ENCODE results near the gene COG3. TPM values are rescaled to one million over a fixed set of nuclear protein-coding genes. Genes with fewer than 3 reads are reported as not detected.

Gene COG3
- total and polyA plus RNA-seq, 4 donors = 22.8 to 113 (median 38.2) TPM

GRCh38 chr13:45534604-45535003 lies 69.9 kb downstream of the COG3 start:
- DNase-seq (ENCODE audit: low spot score) = no peak
- no peak for TF ChIP-seq RAD21 (IDR thresholded peaks at IDR 0.05)
- no peak for TF ChIP-seq GABPA (IDR thresholded peaks at IDR 0.05 in 1 of 2, conservative IDR thresholded peaks at IDR 0.05 in 1 of 2)
- no peak for TF ChIP-seq RXRA (IDR thresholded peaks at IDR 0.05)
- no peak for TF ChIP-seq FOXA1 (IDR thresholded peaks at IDR 0.05)
- no peak for TF ChIP-seq JUND (IDR thresholded peaks at IDR 0.05)
- no peak for TF ChIP-seq FOXA2 (IDR thresholded peaks at IDR 0.05)
- no peak for TF ChIP-seq HNF4A (conservative IDR thresholded peaks at IDR 0.05)
- TF ChIP-seq SP1 (IDR thresholded peaks at IDR 0.05) = no peak
- TF ChIP-seq, protein P1, sequence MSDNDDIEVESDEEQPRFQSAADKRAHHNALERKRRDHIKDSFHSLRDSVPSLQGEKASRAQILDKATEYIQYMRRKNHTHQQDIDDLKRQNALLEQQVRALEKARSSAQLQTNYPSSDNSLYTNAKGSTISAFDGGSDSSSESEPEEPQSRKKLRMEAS (IDR thresholded peaks at IDR 0.05) = no peak
- TF ChIP-seq, protein P2, sequence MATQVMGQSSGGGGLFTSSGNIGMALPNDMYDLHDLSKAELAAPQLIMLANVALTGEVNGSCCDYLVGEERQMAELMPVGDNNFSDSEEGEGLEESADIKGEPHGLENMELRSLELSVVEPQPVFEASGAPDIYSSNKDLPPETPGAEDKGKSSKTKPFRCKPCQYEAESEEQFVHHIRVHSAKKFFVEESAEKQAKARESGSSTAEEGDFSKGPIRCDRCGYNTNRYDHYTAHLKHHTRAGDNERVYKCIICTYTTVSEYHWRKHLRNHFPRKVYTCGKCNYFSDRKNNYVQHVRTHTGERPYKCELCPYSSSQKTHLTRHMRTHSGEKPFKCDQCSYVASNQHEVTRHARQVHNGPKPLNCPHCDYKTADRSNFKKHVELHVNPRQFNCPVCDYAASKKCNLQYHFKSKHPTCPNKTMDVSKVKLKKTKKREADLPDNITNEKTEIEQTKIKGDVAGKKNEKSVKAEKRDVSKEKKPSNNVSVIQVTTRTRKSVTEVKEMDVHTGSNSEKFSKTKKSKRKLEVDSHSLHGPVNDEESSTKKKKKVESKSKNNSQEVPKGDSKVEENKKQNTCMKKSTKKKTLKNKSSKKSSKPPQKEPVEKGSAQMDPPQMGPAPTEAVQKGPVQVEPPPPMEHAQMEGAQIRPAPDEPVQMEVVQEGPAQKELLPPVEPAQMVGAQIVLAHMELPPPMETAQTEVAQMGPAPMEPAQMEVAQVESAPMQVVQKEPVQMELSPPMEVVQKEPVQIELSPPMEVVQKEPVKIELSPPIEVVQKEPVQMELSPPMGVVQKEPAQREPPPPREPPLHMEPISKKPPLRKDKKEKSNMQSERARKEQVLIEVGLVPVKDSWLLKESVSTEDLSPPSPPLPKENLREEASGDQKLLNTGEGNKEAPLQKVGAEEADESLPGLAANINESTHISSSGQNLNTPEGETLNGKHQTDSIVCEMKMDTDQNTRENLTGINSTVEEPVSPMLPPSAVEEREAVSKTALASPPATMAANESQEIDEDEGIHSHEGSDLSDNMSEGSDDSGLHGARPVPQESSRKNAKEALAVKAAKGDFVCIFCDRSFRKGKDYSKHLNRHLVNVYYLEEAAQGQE (IDR thresholded peaks at IDR 0.05) = no peak
- TF ChIP-seq NR2F2 (IDR thresholded peaks at IDR 0.05) = no peak
- TF ChIP-seq, protein P3, sequence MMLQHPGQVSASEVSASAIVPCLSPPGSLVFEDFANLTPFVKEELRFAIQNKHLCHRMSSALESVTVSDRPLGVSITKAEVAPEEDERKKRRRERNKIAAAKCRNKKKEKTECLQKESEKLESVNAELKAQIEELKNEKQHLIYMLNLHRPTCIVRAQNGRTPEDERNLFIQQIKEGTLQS (IDR thresholded peaks at IDR 0.05) = no peak
- TF ChIP-seq EGR1 (IDR thresholded peaks at IDR 0.05; ENCODE audit: low read depth in 2 of 2) = no peak
- no peak for TF ChIP-seq TAF1 (conservative IDR thresholded peaks at IDR 0.05)
- TF ChIP-seq YY1 (IDR thresholded peaks at IDR 0.05) = no peak
- no peak for TF ChIP-seq ZBTB33 (IDR thresholded peaks at IDR 0.05)
- no peak for TF ChIP-seq HNF4G (IDR thresholded peaks at IDR 0.05)
- H3K27ac ChIP-seq (ENCODE audit: low read depth in 1 of 2, low read length in 2 of 2) = no peak overlapping the region
- no peak overlapping the region for H3K9ac ChIP-seq (ENCODE audit: low read depth in 1 of 2, low read length in 2 of 2)
- no peak overlapping the region for H3K4me3 ChIP-seq (ENCODE audit: low read depth in 1 of 3, low read length in 3 of 3)
- 92% methylated on average over 9 of the region's 9 CpGs for WGBS
- H3K27me3 ChIP-seq (ENCODE audit: control insufficient read depth in 4 of 4, insufficient read depth in 4 of 4, low read length in 3 of 4) = no peaks in the 10 kb centered on the region
- H3K36me3 ChIP-seq (ENCODE audit: control insufficient read depth in 4 of 4, insufficient read depth in 3 of 4, low read depth in 1 of 4, low read length in 3 of 4) = peaks cover 6 to 56% (median 50%) of the 10 kb centered on the region in 4 donors
- H3K9me3 ChIP-seq (ENCODE audit: control insufficient read depth in 4 of 4, low read length in 3 of 4) = no peaks in the 10 kb centered on the region
- no peaks in the 10 kb centered on the region for H3K4me1 ChIP-seq (ENCODE audit: control insufficient read depth in 4 of 4, insufficient read depth in 4 of 4, low read length in 3 of 4)

DNA sequence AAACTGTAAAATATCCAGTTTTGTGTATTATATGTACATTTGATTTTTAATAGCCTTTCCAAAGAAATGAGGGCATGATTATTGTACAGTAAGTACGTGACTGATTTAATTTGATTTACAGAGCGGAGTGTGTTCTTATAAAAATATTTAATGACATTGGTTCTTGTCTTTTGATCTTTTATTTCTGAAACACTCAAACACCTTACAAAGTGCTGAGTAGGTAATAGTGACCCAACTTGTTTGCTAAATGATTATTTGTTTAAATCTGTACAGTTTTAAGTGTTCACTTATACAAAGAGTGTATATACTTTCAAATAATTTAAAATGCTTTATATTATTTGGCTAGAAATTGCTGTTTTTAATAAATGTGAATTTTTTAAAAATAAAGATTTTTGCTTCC lies 71.5 kb downstream of the COG3 start:
- no peaks in the 10 kb centered on the region for H3K4me1 ChIP-seq (ENCODE audit: control insufficient read depth in 4 of 4, insufficient read depth in 4 of 4, low read length in 3 of 4)
- 98% methylated on average over 2 of the region's 2 CpGs for WGBS
- no peaks in the 10 kb centered on the region for H3K27me3 ChIP-seq (ENCODE audit: control insufficient read depth in 4 of 4, insufficient read depth in 4 of 4, low read length in 3 of 4)
- no peak overlapping the region for H3K9ac ChIP-seq (ENCODE audit: low read depth in 1 of 2, low read length in 2 of 2)
- no peaks in the 10 kb centered on the region for H3K9me3 ChIP-seq (ENCODE audit: control insufficient read depth in 4 of 4, low read length in 3 of 4)
- no peak overlapping the region for H3K4me3 ChIP-seq (ENCODE audit: low read depth in 1 of 3, low read length in 3 of 3)
- peaks cover 6 to 41% (median 37%) of the 10 kb centered on the region in 4 donors for H3K36me3 ChIP-seq (ENCODE audit: control insufficient read depth in 4 of 4, insufficient read depth in 3 of 4, low read depth in 1 of 4, low read length in 3 of 4)
- H3K27ac ChIP-seq (ENCODE audit: low read depth in 1 of 2, low read length in 2 of 2) = no peak overlapping the region
- no peak for DNase-seq (ENCODE audit: low spot score)
- TF ChIP-seq, protein P1 (IDR thresholded peaks at IDR 0.05) = no peak
- TF ChIP-seq CTCF (IDR thresholded peaks at IDR 0.05; ENCODE audit: low read depth, low read length, missing input control) = no peak
- TF ChIP-seq RAD21 (IDR thresholded peaks at IDR 0.05) = no peak
- TF ChIP-seq ZBTB33 (IDR thresholded peaks at IDR 0.05) = no peak
- no peak for TF ChIP-seq FOXA2 (IDR thresholded peaks at IDR 0.05)
- TF ChIP-seq TAF1 (conservative IDR thresholded peaks at IDR 0.05) = no peak
- TF ChIP-seq NR2F2 (IDR thresholded peaks at IDR 0.05) = no peak
- TF ChIP-seq, protein P3 (IDR thresholded peaks at IDR 0.05) = no peak
- no peak for TF ChIP-seq HNF4A (conservative IDR thresholded peaks at IDR 0.05)
- TF ChIP-seq RXRA (IDR thresholded peaks at IDR 0.05) = no peak
- no peak for TF ChIP-seq SP1 (IDR thresholded peaks at IDR 0.05)
- no peak for TF ChIP-seq JUND (IDR thresholded peaks at IDR 0.05)
- no peak for TF ChIP-seq HNF4G (IDR thresholded peaks at IDR 0.05)
- TF ChIP-seq GABPA (IDR thresholded peaks at IDR 0.05 in 1 of 2, conservative IDR thresholded peaks at IDR 0.05 in 1 of 2) = no peak
